SK-N-SH (cell line): ENCODE results near the gene CPSF4. TPM values are rescaled to one million over a fixed set of nuclear protein-coding genes. Genes with fewer than 3 reads are reported as not detected.

Experiments
- CTCF ChIA-PET: fragments of 300-600, 350-600 bp; formaldehyde crosslinking; extraction: SDS; loops from one replicate; lab custom pipeline; 2021; lab: Yijun Ruan, JAX
- POLR2A ChIA-PET: fragments of 350-600 bp; sonication (Branson Sonifier 250); formaldehyde crosslinking; extraction: SDS; loops from one replicate; lab custom pipeline; 2020; ENCODE audit warnings: antibody characterized with exemption, inconsistent platforms; lab: Yijun Ruan, JAX
- DNase-seq: peaks from one replicate; pipeline ENCODE4 v3.0.0; 2012
- H2AFZ ChIP-seq: fragments of 200-600 bp; sonication (generic); 2 replicates; pipeline ENCODE4 v1.8.1; 2016; ENCODE audit warnings: antibody characterized with exemption, mild to moderate bottlenecking, low read depth
- H3F3A ChIP-seq: fragments of 200-600 bp; sonication (generic); replicated peaks from 2 replicates; pipeline ENCODE3; 2016; ENCODE audit warnings: antibody characterized with exemption, mild to moderate bottlenecking; ENCODE audit not compliant: insufficient read depth
- H3K27ac ChIP-seq, 2 experiments: fragments of 200-500 bp in 1 of 2; fragments of 200-600 bp in 1 of 2; sonication (Bioruptor generic) in 1 of 2; sonication (generic), shearing (Covaris generic) in 1 of 2; 2 replicates each; pipeline versions ENCODE4 v1.5.1 to v1.6.1; 2014 to 2016; ENCODE audit warnings: low read depth in 2 of 2, inconsistent platforms in 1 of 2, low read length in 1 of 2, mild to moderate bottlenecking in 1 of 2, mixed read lengths in 1 of 2
- H3K27me3 ChIP-seq: fragments of 200-600 bp; sonication (generic), shearing (Covaris generic); 2 replicates; pipeline ENCODE4 v1.6.1; 2016; ENCODE audit warnings: mixed run types; ENCODE audit not compliant: insufficient read depth
- H3K36me3 ChIP-seq, 2 experiments: fragments of 200-500 bp in 1 of 2; fragments of 200-600 bp in 1 of 2; sonication (Bioruptor generic) in 1 of 2; sonication (generic) in 1 of 2; replicated peaks in 1 of 2; 2 replicates each; pipeline versions ENCODE3 to v1.5.1; 2014 to 2016; ENCODE audit warnings: low read length in 1 of 2, mild to moderate bottlenecking in 1 of 2; ENCODE audit not compliant: insufficient read depth in 2 of 2, control insufficient read depth in 1 of 2
- H3K4me1 ChIP-seq, 2 experiments: fragments of 200-500 bp in 1 of 2; fragments of 200-600 bp in 1 of 2; sonication (Bioruptor generic) in 1 of 2; sonication (generic), shearing (Covaris generic) in 1 of 2; 2 replicates each; pipeline versions ENCODE4 v1.5.1 to v1.6.1; 2014 to 2016; ENCODE audit warnings: low read depth in 1 of 2, low read length in 1 of 2, mixed run types in 1 of 2; ENCODE audit not compliant: insufficient read depth in 2 of 2, control insufficient read depth in 1 of 2
- H3K4me2 ChIP-seq: fragments of 200-600 bp; sonication (generic), shearing (Covaris generic); 2 replicates; pipeline ENCODE4 v1.6.1; 2017; ENCODE audit warnings: mixed run types
- H3K4me3 ChIP-seq, 2 experiments: fragments of 200-500 bp in 1 of 2; fragments of 200-600 bp in 1 of 2; sonication (Bioruptor generic) in 1 of 2; sonication (generic), shearing (Covaris generic) in 1 of 2; 2 replicates each; pipeline versions ENCODE4 v1.5.1 to v1.8.1; 2014 to 2016; ENCODE audit warnings: low read depth in 2 of 2, inconsistent platforms in 1 of 2, low read length in 1 of 2, mild to moderate bottlenecking in 1 of 2, mixed read lengths in 1 of 2, moderate library complexity in 1 of 2
- H3K79me2 ChIP-seq: fragments of 200-600 bp; sonication (generic); 2 replicates; pipeline ENCODE4 v1.8.1; 2017; ENCODE audit warnings: mild to moderate bottlenecking; ENCODE audit not compliant: insufficient read depth
- H3K9ac ChIP-seq: fragments of 200-600 bp; sonication (generic); 2 replicates; pipeline ENCODE4 v1.6.1; 2017; ENCODE audit warnings: mixed run types
- H3K9me2 ChIP-seq: fragments of 200-600 bp; sonication (generic); 2 replicates; pipeline ENCODE4 v1.6.1; 2017; ENCODE audit warnings: mixed run types
- H3K9me3 ChIP-seq: fragments of 200-600 bp; sonication (generic); 2 replicates; pipeline ENCODE4 v1.6.1; 2017; ENCODE audit warnings: mixed run types, mild to moderate bottlenecking, moderate library complexity
- H4K20me1 ChIP-seq: fragments of 200-600 bp; sonication (generic); 2 replicates; pipeline ENCODE4 v1.6.1; 2017; ENCODE audit warnings: mild to moderate bottlenecking, mixed run types; ENCODE audit not compliant: insufficient read depth
- ELF1 ChIP-seq: IDR thresholded peaks from 2 replicates; pipeline ENCODE4 v1.4.0; 2012
- GABPA ChIP-seq: IDR thresholded peaks from 2 replicates; pipeline ENCODE4 v1.4.0; 2012; ENCODE audit warnings: low read depth, mild to moderate bottlenecking
- MXI1 ChIP-seq: IDR thresholded peaks from 2 replicates; pipeline ENCODE4 v1.6.1; 2012; ENCODE audit warnings: mild to moderate bottlenecking, low read depth, low read length, improper control_type of control experiment
- NFIC ChIP-seq: IDR thresholded peaks from 2 replicates; pipeline ENCODE4 v1.4.0; 2012; ENCODE audit warnings: borderline replicate concordance
- RCOR1 ChIP-seq: fragments of 150-350 bp; IDR thresholded peaks from 2 replicates; pipeline ENCODE4 v1.6.1; 2017; ENCODE audit warnings: antibody characterized with exemption, low read length
- RFX5 ChIP-seq: IDR thresholded peaks from 2 replicates; pipeline ENCODE4 v1.6.1; 2012; ENCODE audit warnings: mild to moderate bottlenecking, improper control_type of control experiment, low read length
- RXRA ChIP-seq: IDR thresholded peaks from 2 replicates; pipeline ENCODE4 v1.4.0; 2012; ENCODE audit warnings: low read depth, mild to moderate bottlenecking, borderline replicate concordance
- TAF1 ChIP-seq: IDR thresholded peaks from 2 replicates; pipeline ENCODE4 v1.6.1; 2012; ENCODE audit warnings: low read depth, mild to moderate bottlenecking, low read length, moderate library complexity, borderline replicate concordance
- WGBS: methylation state at CpG from one replicate; pipeline ENCODE4 v1.1.6; 2017; ENCODE audit warnings: low lambda C conversion rate; 5-methylcytosine and 5-hydroxymethylcytosine counted together
- polyA plus RNA-seq, 3 experiments: library from polyadenylated mRNA; depleted of rRNA; stranded (reverse); fragments of >200 nt; gene quantifications; 2 replicates each; pipeline ENCODE4 v1.2.3, GENCODE V29; 2012
- TF ChIP-seq, protein P1 (sequence below): IDR thresholded peaks from 2 replicates; pipeline ENCODE4; 2012
- TF ChIP-seq, protein P2 (sequence below): fragments of 200-600 bp; sonication (generic); IDR thresholded peaks from 2 replicates; pipeline ENCODE4 v1.6.1; 2017; ENCODE audit warnings: antibody characterized with exemption, mild to moderate bottlenecking, moderate library complexity
- TF ChIP-seq, protein P3 (sequence below): IDR thresholded peaks from 2 replicates; pipeline ENCODE4 v1.4.0; 2012; ENCODE audit warnings: low read depth

CPSF4 gene
- polyA plus RNA-seq, 1 of the 3 experiments (the other 2 are of a cell fraction) = 101 TPM

GRCh38 chr7:99451936-99452335, 13.2 kb downstream of the CPSF4 start (continued):
- TF ChIP-seq, protein P1, sequence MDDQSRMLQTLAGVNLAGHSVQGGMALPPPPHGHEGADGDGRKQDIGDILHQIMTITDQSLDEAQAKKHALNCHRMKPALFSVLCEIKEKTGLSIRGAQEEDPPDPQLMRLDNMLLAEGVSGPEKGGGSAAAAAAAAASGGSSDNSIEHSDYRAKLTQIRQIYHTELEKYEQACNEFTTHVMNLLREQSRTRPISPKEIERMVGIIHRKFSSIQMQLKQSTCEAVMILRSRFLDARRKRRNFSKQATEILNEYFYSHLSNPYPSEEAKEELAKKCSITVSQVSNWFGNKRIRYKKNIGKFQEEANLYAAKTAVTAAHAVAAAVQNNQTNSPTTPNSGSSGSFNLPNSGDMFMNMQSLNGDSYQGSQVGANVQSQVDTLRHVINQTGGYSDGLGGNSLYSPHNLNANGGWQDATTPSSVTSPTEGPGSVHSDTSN = no peak
- TF ChIP-seq RFX5 = no peak
- no peak for TF ChIP-seq MXI1
- TF ChIP-seq TAF1 = no peak

- H2AFZ ChIP-seq = no peak overlapping the region
- CTCF ChIA-PET = no interaction called here
- no peak overlapping the region for H3K9ac ChIP-seq
- H3K27me3 ChIP-seq = no peaks in the 10 kb centered on the region
- peaks cover 30% of the 10 kb centered on the region; the same call in 1 of the 2 replicates for H3K79me2 ChIP-seq
- peaks cover 67 to 96% of the 10 kb centered on the region in 2 experiments for H3K36me3 ChIP-seq
- DNase-seq = peak; percentile 25
- no peaks in the 10 kb centered on the region for H3K4me1 ChIP-seq
- H4K20me1 ChIP-seq = peaks cover 19% of the 10 kb centered on the region
- TF ChIP-seq RCOR1 (no peak), ELF1 (no peak), MXI1 (no peak), GABPA (no peak)
- TF ChIP-seq, protein P2, sequence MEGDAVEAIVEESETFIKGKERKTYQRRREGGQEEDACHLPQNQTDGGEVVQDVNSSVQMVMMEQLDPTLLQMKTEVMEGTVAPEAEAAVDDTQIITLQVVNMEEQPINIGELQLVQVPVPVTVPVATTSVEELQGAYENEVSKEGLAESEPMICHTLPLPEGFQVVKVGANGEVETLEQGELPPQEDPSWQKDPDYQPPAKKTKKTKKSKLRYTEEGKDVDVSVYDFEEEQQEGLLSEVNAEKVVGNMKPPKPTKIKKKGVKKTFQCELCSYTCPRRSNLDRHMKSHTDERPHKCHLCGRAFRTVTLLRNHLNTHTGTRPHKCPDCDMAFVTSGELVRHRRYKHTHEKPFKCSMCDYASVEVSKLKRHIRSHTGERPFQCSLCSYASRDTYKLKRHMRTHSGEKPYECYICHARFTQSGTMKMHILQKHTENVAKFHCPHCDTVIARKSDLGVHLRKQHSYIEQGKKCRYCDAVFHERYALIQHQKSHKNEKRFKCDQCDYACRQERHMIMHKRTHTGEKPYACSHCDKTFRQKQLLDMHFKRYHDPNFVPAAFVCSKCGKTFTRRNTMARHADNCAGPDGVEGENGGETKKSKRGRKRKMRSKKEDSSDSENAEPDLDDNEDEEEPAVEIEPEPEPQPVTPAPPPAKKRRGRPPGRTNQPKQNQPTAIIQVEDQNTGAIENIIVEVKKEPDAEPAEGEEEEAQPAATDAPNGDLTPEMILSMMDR = no peak
- H3K9me2 ChIP-seq = no peaks in the 10 kb centered on the region
- POLR2A ChIA-PET = no interaction called here
- H3K27ac ChIP-seq = no peak overlapping the region
- H3F3A ChIP-seq = peaks cover 17% of the 10 kb centered on the region
- no peaks in the 10 kb centered on the region for H3K9me3 ChIP-seq
- H3K4me3 ChIP-seq = no peak overlapping the region
- WGBS = 97% methylated on average over 13 of the region's 13 CpGs
- no peak overlapping the region for H3K4me2 ChIP-seq
Measured at GRCh38 chr7:99452541-99452940, 13.8 kb downstream of the CPSF4 start.

- no peaks in the 10 kb centered on the region for H3K9me2 ChIP-seq
- no peak overlapping the region for H3K4me2 ChIP-seq
- peaks cover 28% of the 10 kb centered on the region; the same call in 1 of the 2 replicates for H3K79me2 ChIP-seq
- no peak overlapping the region for H3K4me3 ChIP-seq
- ChIA-PET CTCF (no interaction called here), POLR2A (no interaction called here)
- H3K4me1 ChIP-seq = no peaks in the 10 kb centered on the region
- no peak overlapping the region for H3K9ac ChIP-seq
- H3K36me3 ChIP-seq = peaks cover 64 to 96% of the 10 kb centered on the region in 2 experiments
- no peaks in the 10 kb centered on the region for H3K27me3 ChIP-seq
- WGBS = 100% methylated on average over 11 of the region's 11 CpGs
- DNase-seq = no peak
- TF ChIP-seq RCOR1 (no peak), RXRA (no peak), NFIC (no peak)
- TF ChIP-seq, protein P3, sequence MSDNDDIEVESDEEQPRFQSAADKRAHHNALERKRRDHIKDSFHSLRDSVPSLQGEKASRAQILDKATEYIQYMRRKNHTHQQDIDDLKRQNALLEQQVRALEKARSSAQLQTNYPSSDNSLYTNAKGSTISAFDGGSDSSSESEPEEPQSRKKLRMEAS = no peak
- no peaks in the 10 kb centered on the region for H3K9me3 ChIP-seq
- peaks cover 25% of the 10 kb centered on the region for H4K20me1 ChIP-seq
- H2AFZ ChIP-seq = no peak overlapping the region
- H3F3A ChIP-seq = peaks cover 22% of the 10 kb centered on the region
- no peak overlapping the region for H3K27ac ChIP-seq
Measured at GRCh38 chr7:99453105-99453504, 14.4 kb downstream of the CPSF4 start.
